ACHN (cell line): Measurements from ENCODE around the gene UGCG.
"Not testable (repeated sequence)": the region's sequence is repeated elsewhere in the genome, so short reads cannot be mapped to it uniquely, and the experiment has no call there.

Source experiments
- DNase-seq: peaks from one replicate; pipeline ENCODE4 v3.0.0-alpha.2; 2015
- in situ Hi-C: cut with HindIII; loops from 2 replicates; pipeline ENCODE4 v1.10.0; 2017; ENCODE audit warnings: low sequenced_read_pairs, low pct_ligation_motif_present, low pct_unique_long_range_greater_than_20kb

The UGCG gene

DNA sequence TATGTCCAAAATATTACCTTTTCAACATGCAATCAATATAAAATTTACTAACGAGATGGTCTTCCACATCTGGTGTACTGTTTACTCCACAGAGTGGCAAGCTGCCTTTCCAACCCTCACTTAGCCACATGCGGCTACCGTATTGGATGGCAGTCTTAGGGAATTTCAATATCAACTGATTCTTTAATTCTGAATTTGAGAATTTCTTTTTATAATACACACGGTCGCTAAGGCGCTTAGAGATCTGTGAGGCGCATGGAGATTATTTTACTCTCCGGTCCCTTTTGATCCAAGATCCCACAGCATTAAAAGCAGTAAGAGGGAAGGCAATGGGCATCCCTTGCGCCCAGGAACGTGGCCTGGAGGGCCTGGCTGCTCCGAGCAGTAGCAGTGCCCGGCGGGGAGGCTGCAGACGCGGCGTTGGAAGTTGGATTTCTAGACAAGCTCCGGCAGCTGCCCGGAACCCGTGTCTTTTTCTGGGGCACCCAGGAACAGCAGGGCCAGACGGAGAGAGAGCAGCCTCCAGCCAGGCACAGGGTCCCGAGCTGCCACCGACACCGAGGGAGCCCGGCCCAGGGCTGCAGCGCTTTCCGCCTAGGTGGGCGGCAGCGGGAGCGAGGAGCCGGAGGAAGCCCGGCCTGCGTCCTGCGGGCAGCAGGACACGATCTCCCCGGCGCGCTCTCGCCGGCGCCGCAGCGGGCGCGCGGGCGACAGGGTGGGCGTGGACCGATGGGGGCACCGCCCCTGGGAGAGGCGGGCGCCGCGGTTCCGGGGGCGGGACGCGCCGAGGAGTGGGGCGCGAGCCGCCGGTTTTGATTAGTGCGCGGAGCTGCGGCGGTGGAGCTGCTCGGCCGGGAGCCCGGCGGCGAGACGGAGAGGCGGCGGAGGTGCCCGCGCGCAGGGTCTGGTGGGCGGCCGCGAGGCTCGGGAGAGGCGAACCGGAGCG lies at the start of gene UGCG:
TSS of gene UGCG (plus strand) at position 819 of the 946 bp plus-strand sequence. CDS start 402 bp downstream, outside the sequence.
- in situ Hi-C loops = no loop called here
- DNase-seq = peak; percentile 85

DNA sequence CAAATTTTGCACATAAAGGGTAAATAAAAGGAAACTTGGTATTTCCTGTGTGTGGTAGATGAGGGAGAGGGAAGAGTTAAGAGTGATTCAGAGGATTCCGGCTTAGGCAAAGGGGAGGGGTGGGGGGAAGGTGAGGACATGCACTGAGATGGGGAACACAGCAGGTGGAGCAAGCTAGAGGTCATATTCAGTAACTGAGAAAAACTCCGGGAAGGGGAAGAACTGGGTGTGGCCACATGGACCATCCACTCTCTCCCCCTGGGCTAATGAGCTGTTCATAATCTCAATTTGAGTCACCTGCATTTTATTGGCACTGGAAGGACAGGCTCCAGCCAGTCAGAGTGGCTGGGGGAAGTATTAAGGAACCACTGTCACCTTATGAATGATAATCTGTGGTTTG lies 45.1 kb upstream of the UGCG start:
- in situ Hi-C loops = no loop called here

GRCh38 chr9:111852291-111852690 lies 44.3 kb upstream of the UGCG start:
- in situ Hi-C loops = no loop called here
- DNase-seq = no peak

More for the DNA sequence above, 45.1 kb upstream of the UGCG start:
- peak; percentile 36 for DNase-seq

- DNase-seq = no peak
These were observed 43.2 kb upstream of the UGCG start for GRCh38 chr9:111853450-111853827.

DNA sequence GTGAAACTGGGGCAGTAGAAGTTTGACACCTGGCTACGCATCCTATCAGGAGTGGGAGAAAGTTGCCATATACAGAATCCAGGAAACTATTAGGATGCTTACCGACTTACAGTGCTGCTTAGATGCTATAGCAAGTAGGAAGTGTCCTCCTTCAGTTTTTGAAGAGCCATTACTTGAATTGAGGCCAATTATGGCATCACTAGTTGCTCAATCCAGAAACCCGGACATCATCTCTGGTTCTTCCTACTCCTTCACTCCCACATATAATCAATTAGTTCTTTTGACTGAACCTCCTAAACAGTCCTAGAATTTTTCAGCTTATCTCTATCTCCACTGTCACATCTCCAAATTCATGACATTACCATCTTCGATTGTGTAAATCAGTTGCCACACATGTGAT lies 41.8 kb upstream of the UGCG start:
- no peak for DNase-seq
- in situ Hi-C loops = no loop called here

More at GRCh38 chr9:111853450-111853827, 43.2 kb upstream of the UGCG start:
- in situ Hi-C loops = no loop called here

- in situ Hi-C loops = no loop called here
- DNase-seq = no peak
These were observed 38.9 kb upstream of the UGCG start for GRCh38 chr9:111857555-111858211.

GRCh38 chr9:111860443-111860842 lies 36.2 kb upstream of the UGCG start:
- in situ Hi-C loops = no loop called here
- DNase-seq = no peak

- in situ Hi-C loops = no loop called here
- no peak for DNase-seq
These were observed 33.0 kb upstream of the UGCG start for GRCh38 chr9:111863636-111864035.

DNA sequence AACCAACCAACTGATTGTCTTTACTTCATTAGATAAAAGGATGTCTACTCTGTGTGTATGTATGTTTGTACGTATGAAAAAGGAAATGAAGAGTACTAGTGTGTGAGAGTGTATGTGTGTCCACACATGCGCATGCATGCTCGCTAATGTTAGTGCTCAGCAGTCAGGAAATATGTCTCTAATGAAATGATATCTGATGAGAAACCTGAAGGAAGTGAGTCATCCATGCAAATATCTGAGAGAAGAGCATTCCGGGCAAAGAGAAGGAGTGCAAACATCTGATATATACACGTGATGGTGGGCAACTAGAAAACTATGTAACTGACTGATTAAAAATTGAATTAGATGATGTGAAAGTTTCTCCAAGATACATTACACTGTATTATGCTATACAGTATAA lies 29.6 kb upstream of the UGCG start:
- in situ Hi-C loops = no loop called here
- no peak for DNase-seq

DNA sequence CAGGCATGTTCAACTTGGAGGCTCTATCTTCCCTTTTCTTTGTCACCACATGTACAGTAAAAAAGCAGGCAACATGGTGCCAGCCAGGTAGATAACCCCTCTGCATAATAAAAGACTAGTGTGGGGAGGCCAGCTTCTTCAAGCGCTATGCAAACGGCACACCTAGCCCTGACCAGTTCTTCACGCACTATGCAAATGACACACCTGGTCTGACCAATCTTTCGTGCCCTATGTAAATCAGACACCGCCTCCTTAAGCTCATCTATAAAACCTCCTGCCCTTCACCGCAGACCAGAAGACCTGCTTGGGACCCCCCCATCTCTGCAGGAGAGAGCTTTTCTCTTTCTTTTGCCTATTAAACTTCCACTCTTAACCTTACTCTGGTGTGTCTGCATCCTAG lies 28.1 kb upstream of the UGCG start:
- no peak for DNase-seq
- in situ Hi-C loops = no loop called here

DNA sequence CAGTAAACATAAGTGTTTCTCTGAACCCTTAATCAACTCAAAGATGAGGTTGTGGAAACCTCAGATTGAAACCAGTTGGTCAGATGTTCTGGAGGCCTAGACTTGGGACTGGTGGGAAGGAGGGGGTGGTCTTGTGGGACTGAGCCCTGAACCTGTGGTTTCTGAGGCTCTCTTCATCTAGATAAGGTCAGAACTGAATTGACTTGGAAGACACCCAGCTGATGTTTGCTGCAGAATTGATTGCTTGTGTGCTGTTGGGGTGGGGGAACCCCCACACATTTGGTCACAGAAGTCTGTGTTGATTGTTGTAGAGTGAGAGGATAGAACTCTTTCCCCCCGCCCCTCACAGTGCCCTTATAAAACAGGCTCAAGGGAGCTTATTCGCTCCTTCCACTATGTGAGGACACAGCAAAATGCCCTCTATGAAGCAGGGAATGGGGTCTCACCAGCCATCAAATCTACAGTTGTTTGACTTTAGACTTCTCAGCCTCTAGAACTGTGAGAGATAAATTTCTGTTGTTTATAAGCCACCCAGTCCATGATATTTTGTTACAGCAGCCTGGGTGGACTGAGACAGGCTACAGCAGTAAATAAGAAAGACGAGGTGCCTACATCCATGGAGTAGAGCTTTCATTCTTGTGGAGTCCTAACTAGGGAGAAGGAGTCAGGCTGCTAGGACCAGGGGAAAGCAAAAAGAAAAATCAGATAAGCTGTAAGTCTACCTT lies 25.7 kb upstream of the UGCG start:
- in situ Hi-C loops = no loop called here
- DNase-seq = no peak

GRCh38 chr9:111871499-111871855 lies 25.1 kb upstream of the UGCG start:
- in situ Hi-C loops = no loop called here
- no peak for DNase-seq

- in situ Hi-C loops = no loop called here
These were observed 23.7 kb upstream of the UGCG start for GRCh38 chr9:111872886-111873285.

GRCh38 chr9:111873901-111874300 lies 22.7 kb upstream of the UGCG start:
- in situ Hi-C loops = no loop called here
- DNase-seq = no peak

More at GRCh38 chr9:111872886-111873285, 23.7 kb upstream of the UGCG start:
- no peak for DNase-seq

GRCh38 chr9:111874500-111874899 lies 22.1 kb upstream of the UGCG start:
- no peak for DNase-seq
- in situ Hi-C loops = no loop called here

GRCh38 chr9:111875291-111875690 lies 21.3 kb upstream of the UGCG start:
- in situ Hi-C loops, DNase-seq: not testable (repeated sequence)

GRCh38 chr9:111875691-111876090 lies 20.9 kb upstream of the UGCG start:
- DNase-seq, in situ Hi-C loops: not testable (repeated sequence)

DNA sequence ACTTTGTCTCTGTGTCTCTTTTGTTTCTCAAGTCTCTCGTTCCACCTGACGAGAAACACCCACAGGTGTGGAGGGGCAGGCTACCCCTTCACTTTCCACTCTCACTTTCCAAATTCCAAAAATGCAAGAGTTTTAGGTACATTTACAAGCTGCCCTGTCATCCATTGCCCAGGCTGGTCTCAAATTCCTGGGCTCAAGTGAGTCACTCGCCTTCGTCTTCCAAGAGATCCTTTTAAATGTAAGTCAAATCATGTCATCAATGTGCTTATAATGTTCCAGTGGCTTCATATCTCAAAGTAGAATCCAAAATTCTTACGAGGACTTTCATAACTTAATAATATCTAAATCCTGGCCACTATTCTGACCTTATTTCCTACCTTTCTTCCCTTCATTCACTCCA lies 20.4 kb upstream of the UGCG start:
- in situ Hi-C loops = no loop called here
- no peak for DNase-seq

GRCh38 chr9:111877420-111877819 lies 19.2 kb upstream of the UGCG start:
- in situ Hi-C loops = no loop called here
- DNase-seq = no peak
